Thoracic aorta (tissue), 2 donors: Measurements from ENCODE around the gene NEUROG3. TPM values are rescaled to one million over a fixed set of nuclear protein-coding genes. Genes with fewer than 3 reads are reported as not detected.

ENCODE experiments used
- ATAC-seq: fragments of 150-250 bp; one replicate; pipeline ENCODE4 v1.8.0; 2017; ENCODE audit warnings: low read depth; ENCODE audit not compliant: insufficient number of reproducible peaks, low FRiP score
- DNase-seq: peaks from one replicate; pipeline ENCODE4 v3.0.0-alpha.2; 2020; ENCODE audit warnings: low spot score
- H3K27ac ChIP-seq, 2 donors: fragments of 200-600 bp; sonication (generic); 1 replicate in 1 of 2; 2 replicates in 1 of 2; pipeline ENCODE4 v1.5.1; 2016; ENCODE audit warnings: mild to moderate bottlenecking in 2 of 2, moderate library complexity in 2 of 2
- H3K27me3 ChIP-seq: fragments of 200-600 bp; sonication (generic); replicated peaks from 2 replicates; pipeline ENCODE4 v1.6.0; 2016; ENCODE audit warnings: mild to moderate bottlenecking; ENCODE audit not compliant: insufficient read depth
- H3K36me3 ChIP-seq: fragments of 200-600 bp; sonication (generic); one replicate; pipeline ENCODE4 v1.5.1; 2016
- H3K4me1 ChIP-seq, 2 donors: fragments of 200-600 bp; sonication (generic); 1 replicate in 1 of 2; 2 replicates in 1 of 2; pipeline versions ENCODE4 v1.5.1 to v1.6.0; 2016; ENCODE audit warnings: low read depth in 2 of 2, mild to moderate bottlenecking in 1 of 2; ENCODE audit not compliant: control insufficient read depth in 1 of 2
- H3K4me3 ChIP-seq: fragments of 200-600 bp; sonication (generic); 2 replicates; pipeline ENCODE4 v1.5.1; 2016; ENCODE audit warnings: mild to moderate bottlenecking
- H3K9me3 ChIP-seq: fragments of 200-600 bp; sonication (generic); 2 replicates; pipeline ENCODE4 v1.5.1; 2016
- CTCF ChIP-seq: fragments of 200-600 bp; sonication (generic); IDR thresholded peaks from one replicate; pipeline ENCODE4 v1.5.1; 2019; ENCODE audit warnings: antibody characterized with exemption
- total RNA-seq, 2 donors: library from RNA; depleted of rRNA; stranded (reverse); fragments of >200 nt; gene quantifications; one replicate each; pipeline versions ENCODE4 v1.1.0 to v1.2.3, GENCODE V29; 2016

The NEUROG3 gene
- total RNA-seq, 2 donors from 2014 or later, result 2.8 TPM; not detected in 1

- peak overlapping the region; percentile 53 for H3K4me3 ChIP-seq
- H3K36me3 ChIP-seq, result no peaks in the 10 kb centered on the region
- peaks cover 6% of the 10 kb centered on the region for H3K27me3 ChIP-seq
- no peak for ATAC-seq
- no peak for TF ChIP-seq CTCF
- DNase-seq, result no peak
- peaks cover 3 to 25% of the 10 kb centered on the region in 2 donors for H3K4me1 ChIP-seq
- no peaks in the 10 kb centered on the region for H3K9me3 ChIP-seq
- no peak overlapping the region for H3K27ac ChIP-seq
Measured at GRCh38 chr10:69572159-69573055, 815 bp downstream of the NEUROG3 start.

GRCh38 chr10:69571618-69572158, 1.5 kb downstream of the NEUROG3 start:
- Histone ChIP-seq H3K4me3 (peak overlapping the region; percentile 53), H3K27me3 (peaks cover 6% of the 10 kb centered on the region), H3K27ac (no peak overlapping the region), H3K4me1 (peaks cover 3 to 25% of the 10 kb centered on the region in 2 donors), H3K36me3 (no peaks in the 10 kb centered on the region), H3K9me3 (no peaks in the 10 kb centered on the region)
- no peak for TF ChIP-seq CTCF
- no peak for DNase-seq
- ATAC-seq, result no peak

GRCh38 chr10:69570050-69570816, 3.0 kb downstream of the NEUROG3 start:
- ATAC-seq (no peak), DNase-seq (no peak)
- Histone ChIP-seq H3K27me3 (peaks cover 6% of the 10 kb centered on the region), H3K36me3 (no peaks in the 10 kb centered on the region), H3K4me1 (peaks cover 3 to 25% of the 10 kb centered on the region in 2 donors), H3K9me3 (no peaks in the 10 kb centered on the region), H3K4me3 (no peak overlapping the region), H3K27ac (no peak overlapping the region)
- TF ChIP-seq CTCF, result no peak

GRCh38 chr10:69569396-69569934, 3.8 kb downstream of the NEUROG3 start:
- peaks cover 6% of the 10 kb centered on the region for H3K27me3 ChIP-seq
- ATAC-seq, result no peak

More at GRCh38 chr10:69569396-69569934, 3.8 kb downstream of the NEUROG3 start:
- no peak for DNase-seq
- Histone ChIP-seq H3K27ac (no peak overlapping the region), H3K9me3 (no peaks in the 10 kb centered on the region), H3K4me3 (no peak overlapping the region), H3K36me3 (no peaks in the 10 kb centered on the region), H3K4me1 (peaks cover 0 to 22% of the 10 kb centered on the region in 2 donors)
- no peak for TF ChIP-seq CTCF
